NT2/D1 (cell line): ENCODE results near the gene INTS2.

Experiments used
- DNase-seq: peaks from one replicate; pipeline ENCODE4 v3.0.0-alpha.2; 2011; ENCODE audit warnings: low read depth, low spot score
- H3K27me3 ChIP-seq: 2 replicates; pipeline ENCODE4 v1.6.0; 2011; ENCODE audit warnings: mild to moderate bottlenecking; ENCODE audit not compliant: insufficient read length, insufficient read depth
- H3K36me3 ChIP-seq: 2 replicates; pipeline ENCODE4 v1.6.1; 2011; ENCODE audit warnings: mild to moderate bottlenecking, low read length, mixed read lengths; ENCODE audit not compliant: insufficient read depth, insufficient read length
- H3K4me1 ChIP-seq: 2 replicates; pipeline ENCODE4 v1.5.1; 2011; ENCODE audit not compliant: insufficient read depth, insufficient read length
- H3K4me3 ChIP-seq: 2 replicates; pipeline ENCODE4 v1.5.1; 2011; ENCODE audit warnings: low read depth; ENCODE audit not compliant: insufficient read length
- H3K9ac ChIP-seq: 2 replicates; pipeline ENCODE4 v1.6.0; 2011; ENCODE audit warnings: low read depth; ENCODE audit not compliant: insufficient read length
- H3K9me3 ChIP-seq: 2 replicates; pipeline ENCODE4 v1.5.1; 2011; ENCODE audit warnings: mild to moderate bottlenecking, low read length; ENCODE audit not compliant: insufficient read depth
- SUZ12 ChIP-seq: IDR thresholded peaks from 2 replicates; pipeline ENCODE4 v1.6.1; 2011; ENCODE audit not compliant: insufficient read length, insufficient read depth; ENCODE audit errors: extremely low read depth
- YY1 ChIP-seq: IDR thresholded peaks from 2 replicates; pipeline ENCODE4 v1.6.1; 2011; ENCODE audit not compliant: insufficient read length, insufficient read depth
- ZNF274 ChIP-seq: IDR thresholded peaks from 2 replicates; pipeline ENCODE4 v1.6.1; 2011; ENCODE audit warnings: mild to moderate bottlenecking, low read depth, low read length

INTS2 gene

DNA sequence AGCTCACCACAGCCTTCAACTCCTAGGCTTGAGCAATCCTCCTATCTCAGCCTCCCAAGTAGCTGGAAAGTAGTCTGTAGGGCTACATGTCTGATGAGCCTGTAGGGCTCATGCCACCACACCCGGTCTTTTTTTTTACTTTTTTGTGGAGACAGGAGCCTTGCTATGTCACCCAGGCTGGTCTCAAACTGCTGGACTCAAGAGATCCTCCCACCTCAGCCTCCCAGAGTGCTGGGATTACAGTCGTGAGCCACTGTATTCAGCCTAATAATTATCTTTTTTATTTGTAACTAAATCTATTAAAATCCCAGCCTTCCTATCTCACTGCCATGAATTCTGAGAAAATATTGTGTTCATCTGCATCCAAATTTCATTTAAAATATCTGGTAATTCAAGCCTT, 79.5 kb downstream of the INTS2 start:
- Histone ChIP-seq H3K4me1 (no peaks in the 10 kb centered on the region), H3K9ac (no peak overlapping the region), H3K27me3 (no peaks in the 10 kb centered on the region), H3K4me3 (no peak overlapping the region), H3K36me3 (peaks cover 71% of the 10 kb centered on the region), H3K9me3 (no peaks in the 10 kb centered on the region)
- TF ChIP-seq YY1 (no peak), SUZ12 (no peak), ZNF274 (no peak)
- no peak for DNase-seq

- peaks cover 72% of the 10 kb centered on the region for H3K36me3 ChIP-seq
- H3K9ac ChIP-seq = no peak overlapping the region
- DNase-seq = no peak
- no peaks in the 10 kb centered on the region for H3K9me3 ChIP-seq
- H3K4me3 ChIP-seq = no peak overlapping the region
- no peaks in the 10 kb centered on the region for H3K4me1 ChIP-seq
- TF ChIP-seq ZNF274 = no peak
- no peak for TF ChIP-seq SUZ12
- TF ChIP-seq YY1 = no peak
- no peaks in the 10 kb centered on the region for H3K27me3 ChIP-seq
Observed at GRCh38 chr17:61847659-61848058, 80.1 kb downstream of the INTS2 start.

- no peak for DNase-seq
- no peaks in the 10 kb centered on the region for H3K27me3 ChIP-seq
- H3K4me3 ChIP-seq = no peak overlapping the region
- H3K9ac ChIP-seq = no peak overlapping the region
- peaks cover 68% of the 10 kb centered on the region for H3K36me3 ChIP-seq
- no peaks in the 10 kb centered on the region for H3K9me3 ChIP-seq
- no peaks in the 10 kb centered on the region for H3K4me1 ChIP-seq
- no peak for TF ChIP-seq ZNF274
- TF ChIP-seq YY1 = no peak
- TF ChIP-seq SUZ12 = no peak
Observed at GRCh38 chr17:61846761-61847375, 80.9 kb downstream of the INTS2 start.

DNA sequence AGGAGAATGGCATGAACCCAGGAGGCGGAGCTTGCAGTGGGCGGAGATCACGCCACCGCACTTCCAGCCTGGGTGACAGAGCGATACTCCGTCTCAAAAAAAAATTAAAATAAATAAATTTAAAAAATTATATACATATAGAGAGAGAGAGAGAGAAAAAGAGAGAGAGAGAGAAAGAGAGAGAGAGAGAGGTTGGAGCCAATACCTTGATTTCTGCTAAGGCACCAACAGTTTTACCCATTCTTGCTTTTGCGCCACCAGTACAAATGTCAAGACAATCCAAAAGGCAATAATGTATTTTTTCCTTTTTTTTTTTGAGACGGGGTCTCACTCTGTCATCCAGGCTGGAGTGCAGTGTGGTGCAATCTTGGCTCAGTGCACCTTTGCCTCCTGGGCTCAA, 81.7 kb downstream of the INTS2 start:
- DNase-seq = no peak
- Histone ChIP-seq H3K9me3 (no peaks in the 10 kb centered on the region), H3K4me1 (no peaks in the 10 kb centered on the region), H3K4me3 (no peak overlapping the region), H3K9ac (no peak overlapping the region), H3K36me3 (peaks cover 63% of the 10 kb centered on the region), H3K27me3 (no peaks in the 10 kb centered on the region)
- no peak for TF ChIP-seq SUZ12

GRCh38 chr17:61843435-61843834, 84.3 kb downstream of the INTS2 start:
- no peaks in the 10 kb centered on the region for H3K9me3 ChIP-seq
- no peaks in the 10 kb centered on the region for H3K4me1 ChIP-seq
- no peaks in the 10 kb centered on the region for H3K27me3 ChIP-seq
- TF ChIP-seq ZNF274 = no peak
- TF ChIP-seq YY1 = no peak
- TF ChIP-seq SUZ12 = no peak
- H3K4me3 ChIP-seq = no peak overlapping the region
- H3K9ac ChIP-seq = no peak overlapping the region
- DNase-seq = no peak
- H3K36me3 ChIP-seq = peaks cover 52% of the 10 kb centered on the region

- Histone ChIP-seq H3K9me3 (no peaks in the 10 kb centered on the region), H3K36me3 (peaks cover 49% of the 10 kb centered on the region), H3K4me3 (no peak overlapping the region), H3K4me1 (no peaks in the 10 kb centered on the region), H3K27me3 (no peaks in the 10 kb centered on the region), H3K9ac (no peak overlapping the region)
- no peak for TF ChIP-seq SUZ12
- no peak for TF ChIP-seq ZNF274
- no peak for TF ChIP-seq YY1
- DNase-seq = no peak
Observed at GRCh38 chr17:61842899-61843298, 84.9 kb downstream of the INTS2 start.

DNA sequence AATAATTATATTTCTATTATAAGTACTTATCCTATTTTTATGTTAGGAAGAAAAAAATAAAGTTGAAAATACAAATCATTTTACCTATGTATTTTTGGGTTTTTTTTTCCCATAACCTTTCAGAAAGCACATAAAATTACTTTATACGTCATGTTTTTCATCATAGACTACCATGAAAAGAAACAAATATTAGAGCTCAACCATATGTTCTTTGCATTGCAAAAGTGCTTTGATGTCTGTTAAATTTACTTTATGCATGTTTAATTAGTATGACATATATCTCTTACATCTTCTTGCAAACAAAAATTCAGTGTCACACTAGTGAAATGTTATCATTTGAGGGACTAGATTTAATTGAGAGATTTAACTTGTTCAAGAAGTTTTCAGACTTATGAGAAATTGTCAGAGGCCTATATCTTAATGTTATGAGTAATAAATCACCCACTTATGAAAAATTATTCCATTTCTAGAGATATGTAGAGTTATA, 88.4 kb downstream of the INTS2 start:
- DNase-seq = no peak
- Histone ChIP-seq H3K9me3 (no peaks in the 10 kb centered on the region), H3K4me1 (no peaks in the 10 kb centered on the region), H3K4me3 (no peak overlapping the region), H3K9ac (no peak overlapping the region), H3K27me3 (no peaks in the 10 kb centered on the region), H3K36me3 (peaks cover 27% of the 10 kb centered on the region)
- TF ChIP-seq ZNF274 (no peak), SUZ12 (no peak), YY1 (no peak)
